Heart left ventricle (tissue), 16 donors: ENCODE results near the gene AFF4. TPM values are rescaled to one million over a fixed set of nuclear protein-coding genes. Genes with fewer than 3 reads are reported as not detected.
"Not testable (repeated sequence)": the region's sequence is repeated elsewhere in the genome, so short reads cannot be mapped to it uniquely, and the experiment has no call there.

Source experiments
- ATAC-seq, 4 donors: fragments of 200-7000 bp; cut with Tn5 transposase; one replicate each; pipeline ENCODE4 v1.9.1; 2020 to 2022; ENCODE audit warnings: moderate library complexity in 4 of 4, mild to moderate bottlenecking in 3 of 4, moderate number of reproducible peaks in 1 of 4
- DNase-seq, 5 donors: peaks; one replicate each; pipeline ENCODE4 v3.0.0-alpha.2; 2020
- H3K27ac ChIP-seq, 12 donors: fragments of 200-600 bp; sonication (generic) in 4 of 12; one replicate each; pipeline versions ENCODE4 v1.5.0 to v1.8.0; 2016 to 2022; ENCODE audit warnings: mild to moderate bottlenecking in 2 of 12
- H3K27me3 ChIP-seq, 9 donors: fragments of 200-600 bp; sonication (generic) in 2 of 9; one replicate each; pipeline versions ENCODE4 v1.5.1 to v1.8.0; 2016 to 2022; ENCODE audit warnings: mild to moderate bottlenecking in 3 of 9
- H3K36me3 ChIP-seq, 9 donors: fragments of 200-600 bp; sonication (generic) in 2 of 9; one replicate each; pipeline versions ENCODE4 v1.5.0 to v1.8.0; 2018 to 2022; ENCODE audit warnings: mild to moderate bottlenecking in 2 of 9
- H3K4me1 ChIP-seq, 12 donors: fragments of 200-600 bp; sonication (generic) in 4 of 12; one replicate each; pipeline versions ENCODE4 v1.5.0 to v1.8.0; 2016 to 2022; ENCODE audit warnings: mild to moderate bottlenecking in 3 of 12
- H3K4me3 ChIP-seq, 12 donors: fragments of 200-600 bp; sonication (generic) in 4 of 12; one replicate each; pipeline versions ENCODE4 v1.5.0 to v1.8.0; 2017 to 2022; ENCODE audit warnings: mild to moderate bottlenecking in 9 of 12, moderate library complexity in 4 of 12
- H3K9me3 ChIP-seq, 12 donors: fragments of 200-600 bp; sonication (generic) in 4 of 12; one replicate each; pipeline versions ENCODE4 v1.5.0 to v1.8.0; 2016 to 2022; ENCODE audit warnings: mild to moderate bottlenecking in 1 of 12
- POLR2A ChIP-seq, 2 donors: fragments of 450-650 bp; IDR thresholded peaks; one replicate each; pipeline ENCODE4 v1.6.1; 2017; ENCODE audit warnings: antibody characterized with exemption in 2 of 2, mild to moderate bottlenecking in 2 of 2, moderate library complexity in 2 of 2
- WGBS, 4 donors: extraction: QIAGEN DNeasy Blood & Tissue Kit in 2 of 4; methylation state at CpG; one replicate each; pipeline versions ENCODE4 v1.1.5 to v1.1.7; 2013 to 2018; 5-methylcytosine and 5-hydroxymethylcytosine counted together
- intact Hi-C, 10 donors: fragments of 100-400 bp; cut with DNase I; formaldehyde crosslinking; loops; one replicate each; pipeline versions ENCODE4 v1.11.1 to v1.14.2; 2022
- polyA plus RNA-seq, 2 donors: library from polyadenylated mRNA; stranded (reverse); fragments of 200-250 nt; gene quantifications; one replicate each; pipeline ENCODE4 v1.2.3, GENCODE V29; 2013
- total RNA-seq, 9 donors: library from RNA; depleted of rRNA in 2 of 9; stranded (reverse); fragments of >200 nt in 2 of 9; fragmentation: NEBNext Ultra II Directional in 3 of 9; extraction: Animal tissue kit (Norgen Biotek cat#: 25700) in 3 of 9; gene quantifications; one replicate each; pipeline versions ENCODE4 v1.1.0 to v1.2.4, GENCODE V29; 2016 to 2023
- TF ChIP-seq, protein P1 (sequence below), 12 donors: fragments of 200-600 bp; sonication (generic) in 4 of 12; IDR thresholded peaks; one replicate each; pipeline versions ENCODE4 v1.5.0 to v1.8.0; 2018 to 2022; ENCODE audit warnings: antibody characterized with exemption in 12 of 12, mild to moderate bottlenecking in 5 of 12
- donor health status: ischemic (EF 13 %, LVEDD 7.1; RV severe dilation, severe dysfunction).
- donor health status: healthy with polysubstance abuse.
- donor health status: DM: no; HTN: yes; CAD: no.
- donor health status: DM: no; HTN: no; CAD: no.
- donor health status: ischemic (EF 25% LVEDD 6.9; RV normal size, moderate dysfunction).
- donor health status: ischemic (EF 25% LVEDD 5.7; RV mildly dilated, moderate dysfunction).
- donor health status: healthy.
- donor health status: DM: yes; HTN: yes; CAD: no.
- donor health status: ischemic (EF 35%, LVEDD 5.7; RV mildly dilated, moderate dysfunction).
- donor health status: nonischemic (EF 11% LVEDD 7.7; RV severe dilation, severe dysfunction).
- donor health status: DM: yes; HTN: yes; CAD: no.
- donor health status: PGD.
- donor health status: ischemic (EF 29% LVEDD 5.4; RV normal size, mild dysfunction).
- donor health status: nonischemic (EF 23%, LVEDD 6.1; RV moderate dilation, normal function).

Gene AFF4
- total and polyA plus RNA-seq, 11 donors, result 6.7 to 65.8 (median 45.1) TPM

DNA sequence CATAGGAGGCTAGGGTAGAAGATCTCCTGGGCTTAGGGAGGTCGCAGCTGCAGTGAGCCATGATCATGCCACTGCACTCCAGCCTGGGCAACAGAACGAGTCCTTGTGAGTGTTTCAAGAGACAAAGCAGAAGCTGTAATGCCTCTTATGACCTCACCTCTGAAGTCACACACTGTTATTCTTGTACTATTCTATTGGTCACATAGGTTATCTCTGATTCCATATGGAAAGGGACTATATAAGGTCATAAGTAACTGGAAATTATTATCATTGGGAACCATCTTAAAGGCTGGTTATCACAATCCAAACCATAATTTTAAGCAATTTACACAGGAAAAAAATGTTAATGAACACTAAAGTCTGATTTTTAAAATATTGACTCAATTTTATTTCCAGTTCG lies 17.9 kb upstream of the AFF4 start:
- no peak for ATAC-seq
- Histone ChIP-seq H3K4me1 (no peaks in the 10 kb centered on the region), H3K27me3 (no peaks in the 10 kb centered on the region), H3K4me3 (no peak overlapping the region), H3K27ac (no peak overlapping the region), H3K9me3 (peaks cover 0 to 7% (median 0%) of the 10 kb centered on the region in 12 donors), H3K36me3 (no peaks in the 10 kb centered on the region)
- WGBS, 4 donors, result 75 to 84% (median 78%) methylated on average over 3 of the region's 3 CpGs
- DNase-seq, result no peak
- TF ChIP-seq, protein P1, sequence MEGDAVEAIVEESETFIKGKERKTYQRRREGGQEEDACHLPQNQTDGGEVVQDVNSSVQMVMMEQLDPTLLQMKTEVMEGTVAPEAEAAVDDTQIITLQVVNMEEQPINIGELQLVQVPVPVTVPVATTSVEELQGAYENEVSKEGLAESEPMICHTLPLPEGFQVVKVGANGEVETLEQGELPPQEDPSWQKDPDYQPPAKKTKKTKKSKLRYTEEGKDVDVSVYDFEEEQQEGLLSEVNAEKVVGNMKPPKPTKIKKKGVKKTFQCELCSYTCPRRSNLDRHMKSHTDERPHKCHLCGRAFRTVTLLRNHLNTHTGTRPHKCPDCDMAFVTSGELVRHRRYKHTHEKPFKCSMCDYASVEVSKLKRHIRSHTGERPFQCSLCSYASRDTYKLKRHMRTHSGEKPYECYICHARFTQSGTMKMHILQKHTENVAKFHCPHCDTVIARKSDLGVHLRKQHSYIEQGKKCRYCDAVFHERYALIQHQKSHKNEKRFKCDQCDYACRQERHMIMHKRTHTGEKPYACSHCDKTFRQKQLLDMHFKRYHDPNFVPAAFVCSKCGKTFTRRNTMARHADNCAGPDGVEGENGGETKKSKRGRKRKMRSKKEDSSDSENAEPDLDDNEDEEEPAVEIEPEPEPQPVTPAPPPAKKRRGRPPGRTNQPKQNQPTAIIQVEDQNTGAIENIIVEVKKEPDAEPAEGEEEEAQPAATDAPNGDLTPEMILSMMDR (IDR thresholded peaks at IDR 0.05), result no peak
- no peak for TF ChIP-seq POLR2A (IDR thresholded peaks at IDR 0.05)
- intact Hi-C loops, result no loop called here

DNA sequence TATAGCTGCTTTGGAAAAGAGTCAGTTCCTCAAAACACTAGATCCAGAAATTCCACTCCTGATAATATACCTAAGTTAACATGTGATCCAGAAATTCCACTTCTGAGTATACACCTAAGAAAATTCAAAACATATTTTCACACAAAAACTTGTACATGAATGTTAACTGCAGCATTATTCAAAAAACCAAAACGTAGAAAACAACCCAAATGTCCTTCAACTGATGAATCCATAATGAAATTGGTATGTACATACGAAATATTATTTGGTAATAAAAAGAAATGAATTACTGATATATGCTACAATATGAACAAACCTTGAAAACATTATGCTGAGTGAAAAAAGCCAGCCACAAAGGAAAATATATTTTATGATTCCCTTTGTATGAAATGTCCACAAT lies 16.5 kb upstream of the AFF4 start:
- no peaks in the 10 kb centered on the region for H3K4me1 ChIP-seq
- no peak for DNase-seq
- 71 to 79% (median 79%) methylated on average over 2 of the region's 2 CpGs for WGBS, 4 donors

DNA sequence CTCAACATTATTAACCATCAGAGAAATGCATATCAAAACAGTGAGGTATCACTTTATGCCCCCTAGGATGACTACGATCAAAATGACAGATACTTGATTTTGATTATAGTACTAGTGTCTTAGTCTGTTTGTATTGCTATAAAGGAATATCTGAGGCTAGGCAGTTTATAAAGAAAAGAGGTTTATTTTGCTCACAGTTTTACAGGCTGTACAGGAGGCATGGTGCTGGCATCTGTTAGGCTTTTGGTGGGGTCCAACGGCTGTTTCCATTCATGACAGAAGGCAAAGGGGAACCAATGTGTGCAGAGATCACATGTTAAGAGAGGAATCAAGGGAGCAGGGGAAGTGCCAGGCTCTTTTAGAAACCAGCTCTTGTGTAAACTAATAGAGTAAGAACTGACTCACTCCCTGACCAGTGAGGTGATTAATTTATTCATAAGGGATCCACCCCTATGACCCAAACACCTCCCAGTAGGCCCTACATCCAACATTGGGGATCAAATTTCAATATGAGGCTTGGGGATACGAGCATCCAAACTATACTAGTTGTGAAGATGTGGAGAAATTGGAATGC lies 16.0 kb upstream of the AFF4 start:
- peaks cover 0 to 7% (median 0%) of the 10 kb centered on the region in 12 donors for H3K9me3 ChIP-seq
- H3K27me3 ChIP-seq, result no peaks in the 10 kb centered on the region
- DNase-seq, result no peak
- ATAC-seq, result no peak
- H3K36me3 ChIP-seq, result no peaks in the 10 kb centered on the region
- H3K4me1 ChIP-seq, result no peaks in the 10 kb centered on the region
- intact Hi-C loops, result loop anchor here in 1 of 10 donors (10.0 kb wide), 1 partner anchor 45 kb away; the partner anchor contains the start of gene ZCCHC10
- H3K4me3 ChIP-seq, result no peak overlapping the region
- H3K27ac ChIP-seq, result no peak overlapping the region
- WGBS, 4 donors, result 82 to 89% (median 83%) methylated on average over 3 of the region's 3 CpGs
- TF ChIP-seq POLR2A (IDR thresholded peaks at IDR 0.05), result no peak
- TF ChIP-seq, protein P1 (IDR thresholded peaks at IDR 0.05), result no peak

More for the DNA sequence above, 16.5 kb upstream of the AFF4 start:
- Histone ChIP-seq H3K36me3 (no peaks in the 10 kb centered on the region), H3K9me3 (peaks cover 0 to 7% (median 0%) of the 10 kb centered on the region in 12 donors), H3K4me3 (no peak overlapping the region), H3K27me3 (no peaks in the 10 kb centered on the region), H3K27ac (no peak overlapping the region)
- intact Hi-C loops, result loop anchor here in 1 of 10 donors (10.0 kb wide), 1 partner anchor 45 kb away; the partner anchor contains the start of gene ZCCHC10
- no peak for ATAC-seq
- TF ChIP-seq, protein P1 (IDR thresholded peaks at IDR 0.05), result no peak
- TF ChIP-seq POLR2A (IDR thresholded peaks at IDR 0.05), result no peak

DNA sequence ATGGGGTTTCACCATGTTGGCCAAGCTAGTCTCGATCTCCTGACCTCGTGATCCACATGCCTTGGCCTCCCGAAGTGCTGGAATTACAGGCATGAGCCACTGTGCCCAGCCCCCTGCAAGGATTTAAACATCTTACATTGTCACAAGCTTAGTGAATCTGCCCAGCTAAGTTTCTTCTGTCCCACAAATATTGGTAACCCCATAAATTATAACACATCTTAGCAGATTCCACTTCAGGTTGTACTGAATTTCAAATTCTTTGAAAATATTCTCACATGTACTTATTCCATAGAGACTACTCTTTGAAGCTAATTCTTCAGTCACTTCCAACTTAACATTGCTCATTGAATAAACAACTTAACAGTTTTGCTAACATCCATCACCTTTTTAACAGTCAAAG lies 13.4 kb upstream of the AFF4 start:
- Histone ChIP-seq H3K4me1 (no peaks in the 10 kb centered on the region), H3K36me3 (no peaks in the 10 kb centered on the region), H3K4me3 (no peak overlapping the region), H3K27me3 (no peaks in the 10 kb centered on the region), H3K9me3 (peaks cover 0 to 7% (median 0%) of the 10 kb centered on the region in 12 donors), H3K27ac (no peak overlapping the region)
- 83 to 96% (median 94%) methylated on average over 3 of the region's 3 CpGs for WGBS, 4 donors
- intact Hi-C loops, result loop anchor here in 1 of 10 donors (10.0 kb wide), 1 partner anchor 48 kb away; the partner anchor contains the start of gene ZCCHC10
- no peak for DNase-seq
- no peak for TF ChIP-seq POLR2A (IDR thresholded peaks at IDR 0.05)
- TF ChIP-seq, protein P1 (IDR thresholded peaks at IDR 0.05), result no peak
- no peak for ATAC-seq

DNA sequence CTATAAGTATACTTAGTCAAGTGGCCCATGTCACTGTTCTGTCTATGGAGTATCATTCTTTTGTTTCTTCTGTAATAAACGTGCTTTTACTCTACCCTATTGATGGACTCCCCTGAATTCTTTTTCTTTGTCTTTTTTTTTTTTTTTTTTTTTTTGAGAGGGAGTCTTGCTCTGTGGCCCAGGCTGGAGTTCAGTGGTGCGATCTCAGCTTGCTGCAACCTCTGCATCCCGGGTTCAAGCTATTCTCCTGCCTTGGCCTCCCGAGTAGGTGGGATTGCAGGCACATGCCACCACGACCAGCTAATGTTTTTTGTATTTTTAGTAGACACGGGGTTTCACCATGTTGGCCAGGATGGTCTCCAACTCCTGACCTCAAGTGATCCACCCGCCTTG lies 9.0 kb upstream of the AFF4 start:
- not testable (repeated sequence) for DNase-seq, H3K4me1 ChIP-seq, H3K9me3 ChIP-seq, ATAC-seq, H3K27ac ChIP-seq, H3K4me3 ChIP-seq, H3K36me3 ChIP-seq, H3K27me3 ChIP-seq
- WGBS, 4 donors, result 89 to 96% (median 94%) methylated on average over 7 of the region's 7 CpGs
- intact Hi-C loops, result loop anchor here in 1 of 10 donors (10.0 kb wide), 1 partner anchor 52 kb away; the partner anchor contains the start of gene ZCCHC10
